Astrocyte (in vitro differentiated cells and primary cell): Measurements from ENCODE around the gene TTYH2. TPM values are rescaled to one million over a fixed set of nuclear protein-coding genes. Genes with fewer than 3 reads are reported as not detected.

Experiments
- DNase-seq: peaks from one replicate; pipeline ENCODE4 v3.0.0-alpha.2; 2010; ENCODE audit warnings: low read depth
- FAIRE-seq: peaks from 2 replicates; lab custom pipeline; 2011; peaks lifted over from hg19 to GRCh38; lab: Jason Lieb, UNC
- H2AFZ ChIP-seq: 2 replicates; pipeline ENCODE4 v1.6.0; 2012; ENCODE audit warnings: low read depth, low read length, inconsistent platforms
- H3K27ac ChIP-seq: 2 replicates; pipeline ENCODE4 v1.5.1; 2011; ENCODE audit warnings: low read depth, low read length, inconsistent platforms
- H3K27me3 ChIP-seq: 2 replicates; pipeline ENCODE4 v1.6.0; 2011; ENCODE audit warnings: low read length, inconsistent platforms; ENCODE audit not compliant: insufficient read depth
- H3K36me3 ChIP-seq: 2 replicates; pipeline ENCODE4 v1.5.1; 2011; ENCODE audit warnings: low read length, inconsistent platforms; ENCODE audit not compliant: insufficient read depth
- H3K4me1 ChIP-seq: 2 replicates; pipeline ENCODE4 v1.5.1; 2011; ENCODE audit warnings: low read length, inconsistent platforms; ENCODE audit not compliant: insufficient read depth
- H3K4me2 ChIP-seq: 2 replicates; pipeline ENCODE4 v1.6.0; 2012; ENCODE audit warnings: low read length, inconsistent platforms
- H3K4me3 ChIP-seq: 2 replicates; pipeline ENCODE4 v1.5.1; 2011; ENCODE audit warnings: low read depth, mild to moderate bottlenecking, low read length, inconsistent platforms; ENCODE audit not compliant: insufficient read depth
- H3K79me2 ChIP-seq: 2 replicates; pipeline ENCODE4 v1.6.0; 2012; ENCODE audit warnings: mild to moderate bottlenecking, low read length, inconsistent platforms; ENCODE audit not compliant: insufficient read depth
- H3K9ac ChIP-seq: 2 replicates; pipeline ENCODE4 v1.6.0; 2012; ENCODE audit warnings: mild to moderate bottlenecking, low read length, inconsistent platforms
- H3K9me3 ChIP-seq: 2 replicates; pipeline ENCODE4 v1.5.1; 2012; ENCODE audit warnings: low read depth, mild to moderate bottlenecking, low read length, inconsistent platforms; ENCODE audit not compliant: insufficient read depth
- H4K20me1 ChIP-seq: 2 replicates; pipeline ENCODE4 v1.6.0; 2012; ENCODE audit warnings: low read length, inconsistent platforms; ENCODE audit not compliant: insufficient read depth
- H3K27ac Mint-ChIP-seq: one replicate; pipeline ENCODE4 v1.8.0; 2021; ENCODE audit warnings: mild to moderate bottlenecking, mixed read lengths; ENCODE audit not compliant: unreplicated experiment
- H3K27me3 Mint-ChIP-seq: one replicate; pipeline ENCODE4 v1.8.0; 2021; ENCODE audit warnings: low read depth, mixed read lengths; ENCODE audit not compliant: unreplicated experiment
- H3K36me3 Mint-ChIP-seq: one replicate; pipeline ENCODE4 v1.8.0; 2021; ENCODE audit warnings: low read depth, mixed read lengths; ENCODE audit not compliant: unreplicated experiment
- H3K4me1 Mint-ChIP-seq: one replicate; pipeline ENCODE4 v1.8.0; 2021; ENCODE audit warnings: low read depth, mixed read lengths; ENCODE audit not compliant: unreplicated experiment
- H3K4me3 Mint-ChIP-seq: one replicate; pipeline ENCODE4 v1.8.0; 2021; ENCODE audit warnings: mild to moderate bottlenecking, moderate library complexity, mixed read lengths; ENCODE audit not compliant: unreplicated experiment
- H3K9me3 Mint-ChIP-seq: one replicate; pipeline ENCODE4 v1.8.0; 2021; ENCODE audit warnings: mild to moderate bottlenecking, mixed read lengths; ENCODE audit not compliant: unreplicated experiment
- CTCF ChIP-seq: IDR thresholded peaks from 2 replicates; pipeline ENCODE4 v1.5.1; 2011; ENCODE audit warnings: low read depth, mild to moderate bottlenecking, inconsistent platforms, low read length, moderate library complexity; ENCODE audit not compliant: insufficient read depth
- EZH2 ChIP-seq: IDR thresholded peaks from 2 replicates; pipeline ENCODE4 v1.6.1; 2012; ENCODE audit warnings: mild to moderate bottlenecking, low read length, inconsistent platforms; ENCODE audit not compliant: insufficient read depth
- total RNA-seq: library from RNA; stranded (reverse); gene quantifications from 2 replicates; pipeline ENCODE4 v1.2.1, GENCODE V29; 2021

The TTYH2 gene
- total RNA-seq, 1 donor from 2014 or later = 8.0 TPM

- H3K9me3 Mint-ChIP-seq = peaks cover 5% of the 10 kb centered on the region
- H3K4me1 ChIP-seq = no peaks in the 10 kb centered on the region
- H3K9me3 ChIP-seq = no peaks in the 10 kb centered on the region
- peaks cover 5% of the 10 kb centered on the region for H3K4me1 Mint-ChIP-seq
- no peak overlapping the region for H3K4me3 Mint-ChIP-seq
- H3K4me2 ChIP-seq = no peak overlapping the region
- no peak overlapping the region for H2AFZ ChIP-seq
- no peak for TF ChIP-seq CTCF
- no peak for TF ChIP-seq EZH2
- peaks cover 11% of the 10 kb centered on the region for H3K36me3 Mint-ChIP-seq
- H3K79me2 ChIP-seq = no peaks in the 10 kb centered on the region
- H3K4me3 ChIP-seq = no peak overlapping the region
- no peaks in the 10 kb centered on the region for H3K27me3 ChIP-seq
- FAIRE-seq (no peak), DNase-seq (no peak)
- no peak overlapping the region for H3K9ac ChIP-seq
- no peaks in the 10 kb centered on the region for H3K36me3 ChIP-seq
- H3K27ac Mint-ChIP-seq = no peak overlapping the region
- no peak overlapping the region for H3K27ac ChIP-seq
- H3K27me3 Mint-ChIP-seq = peaks cover 20% of the 10 kb centered on the region
- H4K20me1 ChIP-seq = no peaks in the 10 kb centered on the region
These were observed 28.5 kb downstream of the TTYH2 start for GRCh38 chr17:74241847-74242246.

GRCh38 chr17:74243013-74243755, 29.8 kb downstream of the TTYH2 start:
- Histone ChIP-seq H3K4me1 (no peaks in the 10 kb centered on the region), H3K4me3 (no peak overlapping the region), H3K27me3 (no peaks in the 10 kb centered on the region), H3K27ac (no peak overlapping the region), H3K79me2 (no peaks in the 10 kb centered on the region), H3K4me2 (no peak overlapping the region), H3K9ac (no peak overlapping the region), H2AFZ (no peak overlapping the region), H3K36me3 (no peaks in the 10 kb centered on the region), H4K20me1 (no peaks in the 10 kb centered on the region), H3K9me3 (no peaks in the 10 kb centered on the region)
- no peak overlapping the region for H3K27ac Mint-ChIP-seq
- no peak for FAIRE-seq
- TF ChIP-seq EZH2 = no peak
- no peak for TF ChIP-seq CTCF
- no peak for DNase-seq
- peaks cover 14% of the 10 kb centered on the region for H3K36me3 Mint-ChIP-seq
- peaks cover 5% of the 10 kb centered on the region for H3K9me3 Mint-ChIP-seq
- H3K4me3 Mint-ChIP-seq = no peak overlapping the region
- H3K4me1 Mint-ChIP-seq = peaks cover 5% of the 10 kb centered on the region
- peaks cover 20% of the 10 kb centered on the region for H3K27me3 Mint-ChIP-seq

- H3K79me2 ChIP-seq = no peaks in the 10 kb centered on the region
- H3K27ac ChIP-seq = no peak overlapping the region
- peaks cover 5% of the 10 kb centered on the region for H3K9me3 Mint-ChIP-seq
- no peaks in the 10 kb centered on the region for H3K9me3 ChIP-seq
- no peak overlapping the region for H3K9ac ChIP-seq
- FAIRE-seq (no peak), DNase-seq (no peak)
- no peak overlapping the region for H3K4me3 Mint-ChIP-seq
- no peak overlapping the region for H3K4me3 ChIP-seq
- peaks cover 12% of the 10 kb centered on the region for H3K36me3 Mint-ChIP-seq
- H4K20me1 ChIP-seq = no peaks in the 10 kb centered on the region
- H3K4me2 ChIP-seq = no peak overlapping the region
- no peaks in the 10 kb centered on the region for H3K4me1 ChIP-seq
- H2AFZ ChIP-seq = no peak overlapping the region
- no peaks in the 10 kb centered on the region for H3K36me3 ChIP-seq
- H3K27ac Mint-ChIP-seq = no peak overlapping the region
- H3K27me3 Mint-ChIP-seq = peaks cover 19% of the 10 kb centered on the region
- H3K27me3 ChIP-seq = no peaks in the 10 kb centered on the region
- peaks cover 5% of the 10 kb centered on the region for H3K4me1 Mint-ChIP-seq
- TF ChIP-seq CTCF = no peak
- no peak for TF ChIP-seq EZH2
These were observed 30.8 kb downstream of the TTYH2 start for GRCh38 chr17:74244128-74244527.
